Esophagus muscularis mucosa (tissue), 3 donors: ENCODE data around the gene MACROH2A1.

Source experiments
- POLR2A ChIP-seq: fragments of 450-650 bp; IDR thresholded peaks from one replicate; pipeline ENCODE4 v1.6.1; 2017; ENCODE audit warnings: antibody characterized with exemption, moderate library complexity, mild to moderate bottlenecking, low read depth
- POLR2AphosphoS5 ChIP-seq, 2 donors: sonication (generic); formaldehyde crosslinking; IDR thresholded peaks; one replicate each; pipeline ENCODE4 v1.6.1; 2017; ENCODE audit warnings: antibody characterized with exemption in 2 of 2
- TF ChIP-seq, protein P1 (sequence below), 3 experiments: fragments of 200-600 bp in 2 of 3; fragments of 450-650 bp in 1 of 3; sonication (generic) in 2 of 3; IDR thresholded peaks; one replicate each; pipeline ENCODE4 v1.5.1; 2017 to 2019; ENCODE audit warnings: antibody characterized with exemption in 3 of 3, mild to moderate bottlenecking in 2 of 3, moderate library complexity in 1 of 3

- TF ChIP-seq POLR2A (no peak), POLR2AphosphoS5 (IDR thresholded peaks at IDR 0.05) (no peak)
- TF ChIP-seq, protein P1, sequence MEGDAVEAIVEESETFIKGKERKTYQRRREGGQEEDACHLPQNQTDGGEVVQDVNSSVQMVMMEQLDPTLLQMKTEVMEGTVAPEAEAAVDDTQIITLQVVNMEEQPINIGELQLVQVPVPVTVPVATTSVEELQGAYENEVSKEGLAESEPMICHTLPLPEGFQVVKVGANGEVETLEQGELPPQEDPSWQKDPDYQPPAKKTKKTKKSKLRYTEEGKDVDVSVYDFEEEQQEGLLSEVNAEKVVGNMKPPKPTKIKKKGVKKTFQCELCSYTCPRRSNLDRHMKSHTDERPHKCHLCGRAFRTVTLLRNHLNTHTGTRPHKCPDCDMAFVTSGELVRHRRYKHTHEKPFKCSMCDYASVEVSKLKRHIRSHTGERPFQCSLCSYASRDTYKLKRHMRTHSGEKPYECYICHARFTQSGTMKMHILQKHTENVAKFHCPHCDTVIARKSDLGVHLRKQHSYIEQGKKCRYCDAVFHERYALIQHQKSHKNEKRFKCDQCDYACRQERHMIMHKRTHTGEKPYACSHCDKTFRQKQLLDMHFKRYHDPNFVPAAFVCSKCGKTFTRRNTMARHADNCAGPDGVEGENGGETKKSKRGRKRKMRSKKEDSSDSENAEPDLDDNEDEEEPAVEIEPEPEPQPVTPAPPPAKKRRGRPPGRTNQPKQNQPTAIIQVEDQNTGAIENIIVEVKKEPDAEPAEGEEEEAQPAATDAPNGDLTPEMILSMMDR (IDR thresholded peaks at IDR 0.05): no peak
These were observed 72.5 kb downstream of the MACROH2A1 start for GRCh38 chr5:135326296-135327254.
